Adipose tissue (tissue), 3 donors: ENCODE results near the gene SART3. TPM values are rescaled to one million over a fixed set of nuclear protein-coding genes. Genes with fewer than 3 reads are reported as not detected.
A peak's percentile ranks its signal among the peaks of the same experiment; 100 is the strongest.
"Not testable (repeated sequence)": the region's sequence is repeated elsewhere in the genome, so short reads cannot be mapped to it uniquely, and the experiment has no call there.

Experiments used
- H3K27ac ChIP-seq: one replicate; pipeline ENCODE4 v1.5.1; 2013; ENCODE audit warnings: low read depth, low read length
- WGBS, 3 donors: extraction: QIAGEN DNeasy Blood & Tissue Kit; methylation state at CpG; one replicate each; pipeline ENCODE4 v1.1.7; 2013; 5-methylcytosine and 5-hydroxymethylcytosine counted together
- polyA plus RNA-seq, 3 donors: library from polyadenylated mRNA; stranded (reverse); fragments of 200-250 nt; gene quantifications; one replicate each; pipeline ENCODE4 v1.2.3, GENCODE V29; 2013
- donor health status: healthy with polysubstance abuse.
- donor health status: Bipolar disorder and iron deficiency.
- donor health status: healthy.

SART3 gene
- polyA plus RNA-seq, 3 donors: 10.7 to 19.2 (median 14.5) TPM

DNA sequence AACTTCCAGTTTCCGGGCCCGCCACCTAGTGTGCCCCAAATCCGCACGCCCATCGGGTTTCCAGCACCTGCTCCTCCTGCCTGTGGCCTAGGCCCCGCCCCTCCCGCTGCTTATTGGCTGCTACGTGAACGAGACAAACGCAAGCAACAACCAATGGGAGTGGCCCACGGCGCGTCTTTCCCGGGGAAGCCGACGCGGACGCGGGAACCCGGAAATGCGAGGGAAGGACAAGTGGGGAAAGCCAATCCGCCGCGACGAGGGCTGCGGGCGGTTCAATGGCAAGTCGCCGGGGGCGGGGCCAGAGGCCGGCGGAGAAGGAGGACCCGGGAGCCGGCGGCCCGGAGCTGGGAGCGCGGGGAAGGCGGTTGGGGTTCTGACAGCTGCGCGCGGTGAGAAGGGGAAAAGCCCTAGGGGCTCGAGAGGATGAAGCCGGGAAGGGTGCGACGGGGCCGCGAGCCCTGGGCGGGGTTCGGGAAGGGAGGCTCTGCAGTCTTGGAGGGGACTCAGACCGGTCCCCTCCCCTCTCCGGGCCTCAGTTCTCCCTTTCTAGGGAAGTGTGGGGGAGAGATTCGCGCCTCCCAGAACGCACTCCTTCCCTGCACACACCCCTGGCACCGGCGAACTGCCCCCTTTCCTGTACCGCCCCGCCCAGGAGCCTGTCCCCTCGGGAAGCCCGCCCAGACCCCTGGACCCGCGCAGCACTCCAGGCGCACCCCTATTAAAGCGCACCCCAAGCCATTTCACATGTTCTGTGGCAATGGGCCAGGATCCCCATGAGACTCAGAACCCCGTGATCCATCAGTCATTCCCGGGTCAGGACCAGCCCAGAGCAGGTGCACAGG, 45.8 kb downstream of the SART3 start, which contains the start of gene FICD:
Gene FICD (plus strand): TSS at position 305 of the 842 bp plus-strand sequence. CDS start 1,696 bp downstream, outside the sequence.
- H3K27ac ChIP-seq: peak within 1 kb of the TSS; percentile 44
- WGBS, 3 donors: 0 to 1% (median 0%) methylated on average over 54 to 67 of the region's 67 CpGs

DNA sequence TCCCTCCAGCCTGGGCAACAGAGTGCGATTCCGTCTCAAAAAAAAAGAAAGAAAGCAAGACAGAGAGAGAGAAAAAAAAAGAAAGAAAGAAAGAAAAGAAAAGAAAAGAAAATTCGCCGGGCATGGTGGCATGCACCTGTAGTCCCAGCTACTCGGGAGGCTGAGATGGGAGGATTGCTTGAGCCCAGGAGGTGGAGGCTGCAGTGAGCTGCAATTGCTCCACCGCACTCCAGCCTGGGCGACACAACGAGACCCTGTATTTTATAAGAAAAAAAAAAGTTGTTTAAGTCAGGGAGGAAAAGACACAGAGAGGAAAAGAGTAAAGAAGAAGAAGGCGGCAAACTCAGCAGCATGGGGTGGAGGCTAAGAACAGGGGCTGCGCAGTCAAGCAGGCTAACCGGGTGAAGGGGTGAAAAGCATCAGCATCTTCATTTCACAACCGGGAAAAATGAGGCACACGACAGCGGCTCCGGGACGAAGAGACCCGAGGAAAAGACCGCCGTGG, 46.5 kb downstream of the SART3 start:
- 22 to 27% (median 26%) methylated on average over 19 of the region's 19 CpGs for WGBS, 3 donors
- H3K27ac ChIP-seq: no peak overlapping the region

DNA sequence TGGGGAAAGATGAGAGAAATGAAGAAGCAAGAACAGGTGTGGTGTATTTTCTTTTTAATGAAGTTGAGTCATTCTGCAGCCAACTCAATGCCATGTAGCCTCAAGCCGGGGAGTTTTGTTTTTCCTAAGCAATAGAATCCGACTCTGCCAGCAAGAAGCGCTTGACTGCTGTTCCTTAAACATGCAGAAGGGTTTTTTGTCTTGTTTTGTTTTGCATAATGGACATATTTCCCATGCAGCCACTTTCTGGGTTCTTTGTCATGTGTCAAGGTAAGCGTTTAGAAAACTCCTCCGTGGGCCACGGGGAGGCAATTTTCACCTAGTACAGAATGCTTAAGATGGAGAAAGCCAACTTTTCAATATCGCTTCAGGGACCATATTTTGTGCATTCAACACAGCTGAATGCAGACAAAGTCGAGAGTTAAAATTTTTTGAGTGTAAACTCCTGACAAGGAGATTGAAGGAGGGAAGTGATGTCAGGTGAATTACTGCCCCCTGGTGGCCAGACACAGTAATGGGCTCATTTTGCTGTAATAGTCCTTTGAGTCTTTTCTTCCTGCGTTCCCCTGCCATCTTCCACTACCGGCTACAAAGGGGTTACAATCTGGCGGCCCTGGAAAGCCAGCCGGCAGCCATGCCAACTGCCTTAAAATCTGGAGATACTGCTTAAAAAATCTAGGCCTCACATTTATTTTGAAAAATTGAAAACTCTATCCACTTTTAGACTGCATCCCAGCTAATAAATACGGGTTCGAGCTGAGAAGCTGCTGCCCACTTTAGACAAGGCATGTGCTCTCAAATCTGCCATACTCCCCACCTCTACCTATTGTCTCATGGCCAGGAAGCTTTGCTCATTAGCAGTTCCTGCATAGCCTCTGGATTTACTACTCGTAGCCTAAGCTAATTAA, 49.1 kb downstream of the SART3 start:
- WGBS, 3 donors: 27 to 32% (median 31%) methylated on average over 15 of the region's 15 CpGs
- H3K27ac ChIP-seq: no peak overlapping the region

DNA sequence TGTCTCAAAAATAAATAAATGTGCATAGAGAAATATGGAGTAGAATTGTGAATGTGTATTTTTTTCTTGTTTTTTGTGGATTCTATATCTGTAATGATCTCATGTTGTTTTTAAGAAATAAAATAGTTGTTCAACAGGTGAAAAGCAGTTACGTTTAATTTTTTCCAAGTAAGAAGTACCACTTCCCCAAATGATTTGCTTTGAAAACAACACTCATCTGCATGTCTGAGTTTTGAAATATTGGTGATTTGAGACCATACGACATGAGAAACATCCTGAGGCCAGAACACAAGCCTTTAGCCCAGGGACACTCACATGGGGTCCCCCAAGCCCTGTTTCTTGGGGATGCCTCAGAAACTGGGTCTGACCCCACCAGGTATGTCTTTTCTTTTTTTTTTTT, 50.1 kb downstream of the SART3 start:
- H3K27ac ChIP-seq: no peak overlapping the region
- 50 to 78% (median 55%) methylated on average over 2 of the region's 2 CpGs for WGBS, 3 donors

DNA sequence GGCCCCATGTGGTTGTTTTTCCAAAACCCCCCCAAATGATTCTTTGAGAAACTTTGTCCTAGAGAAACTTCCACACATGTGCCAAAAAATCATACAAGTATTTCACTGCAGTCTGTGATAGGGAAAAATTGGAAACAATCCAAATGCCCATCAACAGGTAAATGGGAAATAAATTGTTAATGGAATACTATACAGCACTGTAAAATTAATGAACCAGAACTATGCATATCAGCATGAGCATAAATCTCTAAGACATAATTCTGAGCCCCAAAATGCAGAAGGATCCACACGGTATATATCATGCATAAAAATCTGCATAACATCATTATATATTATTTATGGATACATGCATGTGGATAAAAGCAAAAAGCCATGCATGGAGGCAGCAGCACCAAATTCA, 51.2 kb downstream of the SART3 start:
- no peak overlapping the region for H3K27ac ChIP-seq
- WGBS, 3 donors: 82 to 89% (median 88%) methylated on average over 1 of the region's 1 CpG

DNA sequence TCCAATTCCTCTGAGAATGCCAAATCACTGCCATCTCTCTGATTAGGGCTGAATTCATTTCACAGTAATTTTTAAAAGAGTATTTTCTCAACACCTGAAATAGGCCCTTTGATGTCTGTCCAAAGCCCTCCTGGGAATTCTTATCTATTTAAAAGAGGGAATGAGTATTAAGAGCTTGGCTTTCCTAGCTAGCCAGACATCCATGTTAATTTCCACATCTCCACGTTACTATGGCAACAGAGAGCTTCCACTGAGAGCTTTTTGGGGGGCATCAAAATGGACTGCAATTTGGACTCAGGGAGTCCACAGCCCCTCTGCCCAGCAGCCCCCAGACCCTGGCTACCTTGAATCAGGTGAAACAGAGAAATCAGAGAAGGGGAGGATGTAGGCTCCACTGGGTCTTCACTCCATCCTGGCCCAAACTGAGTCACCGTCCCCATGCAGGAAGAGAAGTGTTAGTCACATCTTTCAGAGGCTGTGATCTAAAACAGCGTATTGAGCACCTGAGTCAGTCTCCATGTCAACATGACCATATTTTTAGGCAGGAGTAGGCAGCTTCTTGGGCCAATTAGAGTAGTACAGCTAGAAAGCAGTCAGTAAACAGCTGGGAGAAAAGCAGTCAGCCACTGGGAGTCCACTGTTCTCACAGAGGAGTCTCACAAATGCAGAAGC, 52.9 kb downstream of the SART3 start:
- 60 to 71% (median 66%) methylated on average over 3 of the region's 3 CpGs for WGBS, 3 donors
- no peak overlapping the region for H3K27ac ChIP-seq

DNA sequence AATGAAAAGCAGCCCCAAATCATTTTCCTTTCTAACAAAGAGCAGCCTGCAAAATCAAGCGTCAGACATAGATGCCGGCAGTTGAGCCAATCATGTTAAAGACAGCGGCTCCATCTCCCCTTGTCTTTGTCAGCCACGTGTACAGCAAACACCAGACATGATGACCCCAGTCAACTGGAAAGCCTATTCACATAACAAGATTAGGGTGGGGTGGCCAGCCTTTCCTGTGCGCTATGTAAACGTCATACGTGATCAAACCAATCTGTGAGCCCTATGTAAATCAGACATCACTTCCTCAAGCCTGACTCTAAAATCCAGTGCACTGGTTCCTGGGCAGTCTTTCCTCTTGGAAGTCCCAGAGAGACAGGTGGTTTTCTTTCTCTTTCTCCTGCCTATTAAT, 55.8 kb downstream of the SART3 start:
- no peak overlapping the region for H3K27ac ChIP-seq
- WGBS, 3 donors: 68 to 76% (median 68%) methylated on average over 7 of the region's 7 CpGs

DNA sequence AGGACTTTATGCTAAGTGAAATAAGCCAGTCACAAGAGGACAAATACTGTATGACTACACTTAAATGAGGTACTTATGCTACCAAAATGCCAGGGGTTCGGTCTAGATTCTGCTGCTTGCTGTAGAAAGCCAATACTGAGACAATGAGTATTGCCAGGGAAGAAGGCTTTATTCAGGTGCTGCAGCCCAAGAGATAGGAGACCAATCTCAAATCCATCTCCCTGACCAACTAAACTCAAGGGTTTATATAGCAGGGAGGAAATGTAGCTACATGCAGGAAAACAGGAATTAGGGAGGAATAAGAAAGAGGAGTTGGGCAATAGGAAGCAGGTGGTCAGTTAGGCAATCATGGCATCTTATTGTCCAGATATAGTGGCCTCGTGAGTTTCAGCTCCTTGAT, 58.1 kb downstream of the SART3 start:
- 60 to 65% (median 63%) methylated on average over 2 of the region's 2 CpGs for WGBS, 3 donors

DNA sequence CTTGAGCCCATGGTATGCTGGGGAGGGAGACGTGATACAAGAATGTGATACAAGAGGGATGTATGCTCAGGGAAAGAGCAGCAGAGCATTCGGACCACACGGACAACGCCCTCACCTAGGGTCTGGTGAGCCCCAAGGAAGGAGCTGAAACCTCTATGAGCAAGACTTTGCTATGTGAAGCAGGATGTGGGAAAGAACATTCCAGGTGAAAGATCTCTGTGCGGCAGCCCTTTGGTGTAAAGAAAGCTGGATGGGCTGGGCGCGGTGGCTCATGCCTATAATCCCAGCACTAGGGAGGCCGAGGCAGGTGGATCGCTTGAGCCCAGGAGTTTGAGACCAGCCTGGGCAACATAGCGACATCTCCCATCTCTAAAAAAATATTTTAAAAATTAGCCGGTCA, 62.8 kb downstream of the SART3 start:
- H3K27ac ChIP-seq: no peak overlapping the region
- 78 to 81% (median 81%) methylated on average over 11 of the region's 11 CpGs for WGBS, 3 donors

More for the DNA sequence above, 58.1 kb downstream of the SART3 start:
- no peak overlapping the region for H3K27ac ChIP-seq

DNA sequence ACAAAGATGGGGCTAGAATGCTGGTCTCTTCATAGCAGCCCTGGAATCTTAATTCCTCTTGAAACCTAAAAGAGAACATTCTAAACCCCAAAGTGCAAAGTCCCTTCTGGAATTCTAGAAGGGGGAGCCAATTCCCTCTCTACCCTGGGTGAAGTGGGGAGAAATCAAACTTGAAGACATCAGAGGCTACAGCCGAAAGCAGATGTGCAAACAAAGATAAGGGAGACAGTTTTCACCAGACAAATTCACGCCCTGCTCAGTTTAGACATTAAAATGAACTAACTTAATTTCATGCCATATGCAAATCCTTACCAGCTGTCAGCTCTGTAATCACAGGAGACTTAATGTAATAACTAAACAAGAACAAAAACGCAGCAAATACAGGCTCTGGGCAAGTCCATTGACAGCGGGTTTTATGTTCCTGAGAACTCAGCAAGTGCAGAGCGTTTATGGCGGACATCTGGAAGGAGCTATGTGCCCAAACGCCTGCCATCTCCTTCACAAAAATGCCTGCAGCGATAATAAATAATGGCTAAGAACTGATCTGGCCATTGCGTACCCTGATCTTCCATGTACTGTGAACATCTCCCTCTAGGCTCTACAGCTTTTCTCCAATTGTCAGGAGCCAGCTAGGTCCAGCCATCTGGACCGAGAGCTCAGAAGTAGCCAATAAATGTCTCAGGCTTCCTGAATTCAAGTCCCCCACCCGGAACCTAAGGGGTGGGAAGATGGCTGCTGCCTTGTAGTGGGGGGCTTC, 65.0 kb downstream of the SART3 start:
- 60 to 72% (median 66%) methylated on average over 11 of the region's 11 CpGs for WGBS, 3 donors

DNA sequence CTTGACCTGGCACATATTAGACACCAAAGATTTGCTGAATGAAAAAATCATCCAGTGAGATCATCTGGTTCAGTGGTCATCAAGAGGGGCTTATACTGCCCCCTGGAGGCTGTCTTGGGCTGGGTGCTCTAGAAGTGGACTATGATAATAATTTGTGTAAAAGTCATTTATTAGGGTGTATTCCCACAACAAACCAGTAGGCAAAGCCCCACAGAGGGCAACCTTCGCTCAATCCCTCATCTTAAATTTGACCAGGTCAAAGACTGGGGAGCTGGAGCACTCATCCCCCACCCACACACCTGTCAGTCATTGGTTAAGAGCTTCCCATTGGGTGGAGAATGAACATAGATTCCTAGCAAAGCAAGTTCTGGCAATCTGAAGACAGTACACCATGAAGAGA, 65.9 kb downstream of the SART3 start:
- H3K27ac ChIP-seq: no peak overlapping the region
- WGBS, 3 donors: 38 to 50% (median 39%) methylated on average over 1 of the region's 1 CpG

More for the DNA sequence above, 65.0 kb downstream of the SART3 start:
- no peak overlapping the region for H3K27ac ChIP-seq

DNA sequence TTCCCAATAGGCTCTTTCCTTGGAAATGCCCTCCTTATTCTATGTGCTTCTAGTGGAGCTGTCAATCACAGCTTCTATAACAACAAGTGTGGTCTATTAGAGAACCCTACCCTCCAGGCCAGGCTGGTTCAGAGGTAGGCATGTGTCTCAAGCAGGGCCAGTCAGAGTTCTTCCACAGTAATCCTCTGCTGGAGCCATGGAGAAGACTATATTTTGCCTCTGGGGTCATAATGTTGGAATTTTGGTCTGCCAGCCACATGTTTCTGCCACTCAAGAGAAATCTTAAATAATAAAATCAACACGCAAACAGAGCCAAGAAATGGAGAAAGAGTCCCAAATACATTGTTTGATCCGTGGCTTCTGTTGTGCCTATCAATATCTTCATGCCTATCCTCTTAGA, 69.7 kb downstream of the SART3 start:
- H3K27ac ChIP-seq: no peak overlapping the region
- 53 to 79% (median 70%) methylated on average over 2 of the region's 2 CpGs for WGBS, 3 donors

DNA sequence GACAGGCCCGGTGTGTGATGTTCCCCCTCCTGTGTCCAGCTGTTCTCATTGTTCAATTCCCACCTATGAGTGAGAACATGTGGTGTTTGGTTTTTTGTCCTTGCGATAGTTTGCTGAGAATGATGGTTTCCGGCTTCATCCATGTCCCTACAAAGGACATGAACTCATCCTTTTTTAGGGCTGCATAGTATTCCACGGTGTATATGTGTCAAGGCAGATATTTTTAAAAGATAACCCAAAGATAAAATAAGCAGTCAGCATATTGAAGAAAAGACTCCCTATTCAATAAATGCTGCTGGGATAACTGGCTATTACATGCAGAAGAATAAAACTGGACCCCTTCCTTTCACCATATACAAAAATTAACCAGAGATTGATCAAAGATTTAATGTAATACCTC, 73.9 kb downstream of the SART3 start:
- not testable (repeated sequence) for H3K27ac ChIP-seq
- WGBS, 3 donors: 74 to 92% (median 89%) methylated on average over 3 to 4 of the region's 4 CpGs

DNA sequence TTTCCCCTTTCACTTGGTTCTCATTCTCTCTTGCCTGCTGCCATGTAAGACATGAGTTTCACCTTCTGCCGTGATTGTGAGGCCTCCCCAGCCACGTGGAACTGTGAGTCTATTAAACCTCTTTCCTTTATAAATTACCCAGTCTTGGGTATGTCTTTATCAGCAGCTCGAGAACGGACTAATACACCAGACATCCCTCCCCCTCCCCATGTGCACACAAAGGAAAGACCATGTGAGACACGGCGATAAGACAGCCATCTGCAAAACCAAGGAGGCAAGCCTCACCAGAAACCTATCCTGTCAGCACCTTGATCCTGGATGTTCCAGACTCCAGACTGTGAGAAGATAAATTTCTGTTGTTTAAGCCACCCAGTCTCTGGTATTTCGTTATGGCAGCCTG, 75.6 kb downstream of the SART3 start:
- H3K27ac ChIP-seq: not testable (repeated sequence)
- 63 to 72% (median 70%) methylated on average over 7 of the region's 7 CpGs for WGBS, 3 donors

DNA sequence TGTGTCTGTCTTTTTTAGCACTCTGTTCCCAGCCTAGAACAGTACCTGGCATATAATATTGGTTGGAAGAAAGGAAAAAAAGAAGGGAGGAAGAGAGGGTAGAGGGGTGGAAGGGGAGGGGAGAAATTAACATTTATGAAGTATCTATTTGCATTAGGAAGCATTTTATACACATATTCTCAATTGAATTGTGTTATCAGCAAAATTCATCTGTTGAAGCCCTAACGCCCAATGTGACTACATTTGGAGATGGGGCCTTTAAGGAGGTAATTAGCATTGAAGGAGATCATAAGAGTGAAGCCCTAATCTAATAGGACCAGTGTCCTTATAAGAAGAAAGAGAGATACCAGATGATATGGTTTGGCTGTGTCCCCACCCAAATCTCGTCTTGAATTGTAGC, 76.1 kb downstream of the SART3 start:
- 51 to 74% (median 72%) methylated on average over 2 of the region's 2 CpGs for WGBS, 3 donors
- no peak overlapping the region for H3K27ac ChIP-seq

DNA sequence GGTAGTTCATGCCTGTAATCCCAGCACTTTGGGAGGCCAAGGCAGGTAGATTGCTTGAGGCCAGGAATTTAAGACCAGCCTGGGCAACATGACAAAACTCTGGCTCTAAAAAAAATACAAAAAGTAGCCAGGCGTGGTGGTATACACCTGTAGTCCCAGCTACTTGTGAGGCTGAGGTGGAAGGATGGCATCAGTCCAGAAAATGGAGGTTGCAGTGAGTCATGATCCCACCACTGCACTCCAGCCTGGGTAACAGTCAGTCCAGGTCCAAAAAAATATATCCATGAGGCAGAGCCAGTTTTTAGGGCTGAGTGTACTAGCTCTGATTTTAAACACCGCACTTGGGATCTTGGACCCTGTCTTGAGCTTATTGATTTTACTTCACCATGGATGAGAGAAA, 76.5 kb downstream of the SART3 start:
- no peak overlapping the region for H3K27ac ChIP-seq
- 74 to 83% (median 79%) methylated on average over 2 of the region's 2 CpGs for WGBS, 3 donors

DNA sequence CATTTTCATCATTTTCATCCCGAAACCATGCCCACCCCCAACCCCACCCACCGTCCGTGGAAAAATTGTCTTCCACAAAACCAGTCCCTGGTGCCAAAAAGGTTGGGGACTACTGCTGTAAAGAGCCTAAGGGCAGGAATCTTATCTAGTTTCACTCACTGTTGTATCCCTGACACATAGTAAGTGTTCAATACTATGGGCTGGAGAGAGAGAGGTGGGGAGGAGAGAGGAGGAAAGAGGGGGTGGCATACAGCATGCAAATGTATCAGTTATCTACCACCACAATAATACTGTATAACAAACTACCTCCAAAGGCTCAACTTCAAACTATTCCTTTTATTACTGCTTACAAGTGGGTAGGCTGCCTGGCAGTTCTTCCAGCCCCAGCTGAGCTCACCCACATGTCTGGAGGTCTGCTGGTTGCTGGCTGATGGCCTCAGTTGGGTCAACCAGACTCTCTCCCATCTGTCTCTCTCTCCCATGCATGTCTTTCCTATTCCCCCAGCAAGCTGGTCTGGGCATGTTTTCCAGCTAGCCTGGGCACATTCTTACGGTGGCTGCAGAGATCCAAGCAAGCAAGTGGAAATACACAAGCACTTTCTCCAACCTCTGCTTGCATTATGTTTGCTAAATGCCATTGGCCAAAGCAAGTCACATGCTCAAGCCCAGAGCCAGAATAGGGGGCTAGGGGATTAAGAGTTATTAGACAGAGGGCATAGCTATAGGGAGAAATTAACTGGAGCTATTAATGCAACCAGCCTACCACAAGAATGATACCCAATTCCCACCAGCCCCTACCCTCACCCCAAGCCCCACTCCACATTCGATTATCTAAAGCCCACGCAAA, 77.5 kb downstream of the SART3 start:
- H3K27ac ChIP-seq: no peak overlapping the region
- WGBS, 3 donors: 64 to 67% (median 67%) methylated on average over 6 of the region's 6 CpGs
